ENCODE measurements around the gene SIRT7.

Gene SIRT7

DNA sequence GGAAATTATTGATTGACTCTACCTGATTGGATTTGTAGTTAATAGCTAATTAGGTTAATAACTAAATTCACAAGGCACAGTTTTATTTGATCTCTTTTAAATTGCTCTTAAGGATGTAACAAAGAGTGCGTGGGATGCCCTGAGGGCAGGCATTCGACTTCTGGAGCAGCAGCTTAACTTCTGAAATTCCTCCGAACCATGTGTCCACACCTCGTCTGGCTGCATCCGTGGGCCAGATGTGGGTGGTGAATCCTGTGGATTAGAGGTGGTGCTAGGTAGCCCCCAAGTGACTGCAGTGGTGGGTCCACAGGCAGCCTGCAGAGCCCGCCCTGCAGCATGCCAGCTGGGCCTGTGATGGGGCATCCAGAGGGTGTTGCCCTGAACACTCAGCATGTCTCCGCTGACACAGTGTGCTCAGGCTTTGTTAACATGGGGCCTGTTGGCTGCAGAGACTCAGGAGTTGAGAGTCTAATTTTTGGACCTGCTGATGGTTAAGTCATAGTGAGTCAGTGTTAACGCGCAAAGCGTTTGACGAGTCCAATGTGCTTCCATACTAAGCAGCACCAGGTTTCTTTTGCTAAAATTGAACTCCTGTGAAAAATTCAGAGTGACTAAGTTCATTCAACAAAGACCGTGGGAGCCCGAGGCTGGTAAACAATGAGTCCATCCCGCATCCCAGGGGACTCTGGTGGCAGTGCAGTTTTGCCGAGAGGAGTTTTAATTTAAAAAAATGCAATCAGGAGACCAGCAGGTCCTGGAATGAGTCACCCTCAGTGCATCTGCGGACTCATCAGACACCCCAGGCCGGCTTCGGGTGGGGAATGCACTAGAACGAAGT is 19.7 kb downstream of the SIRT7 start:
- no peaks in the 10 kb centered on the region for H3K9me3 ChIP-seq
- no peak overlapping the region for H3K27ac ChIP-seq
- H3K4me3 ChIP-seq, result no peak overlapping the region
- no peak for DNase-seq
- H3K36me3 ChIP-seq, result peaks cover 36 to 71% (median 40%) of the 10 kb centered on the region in 3 donors
- H3K27me3 ChIP-seq, result no peaks in the 10 kb centered on the region
- intact Hi-C loops (cut with DNase I; ENCODE audit: low total_unique reads), result no loop called here
- H3K4me1 ChIP-seq, result peaks cover 0 to 21% (median 16%) of the 10 kb centered on the region in 4 donors
- TF ChIP-seq, protein P1, sequence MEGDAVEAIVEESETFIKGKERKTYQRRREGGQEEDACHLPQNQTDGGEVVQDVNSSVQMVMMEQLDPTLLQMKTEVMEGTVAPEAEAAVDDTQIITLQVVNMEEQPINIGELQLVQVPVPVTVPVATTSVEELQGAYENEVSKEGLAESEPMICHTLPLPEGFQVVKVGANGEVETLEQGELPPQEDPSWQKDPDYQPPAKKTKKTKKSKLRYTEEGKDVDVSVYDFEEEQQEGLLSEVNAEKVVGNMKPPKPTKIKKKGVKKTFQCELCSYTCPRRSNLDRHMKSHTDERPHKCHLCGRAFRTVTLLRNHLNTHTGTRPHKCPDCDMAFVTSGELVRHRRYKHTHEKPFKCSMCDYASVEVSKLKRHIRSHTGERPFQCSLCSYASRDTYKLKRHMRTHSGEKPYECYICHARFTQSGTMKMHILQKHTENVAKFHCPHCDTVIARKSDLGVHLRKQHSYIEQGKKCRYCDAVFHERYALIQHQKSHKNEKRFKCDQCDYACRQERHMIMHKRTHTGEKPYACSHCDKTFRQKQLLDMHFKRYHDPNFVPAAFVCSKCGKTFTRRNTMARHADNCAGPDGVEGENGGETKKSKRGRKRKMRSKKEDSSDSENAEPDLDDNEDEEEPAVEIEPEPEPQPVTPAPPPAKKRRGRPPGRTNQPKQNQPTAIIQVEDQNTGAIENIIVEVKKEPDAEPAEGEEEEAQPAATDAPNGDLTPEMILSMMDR (IDR thresholded peaks at IDR 0.05), result no peak

DNA sequence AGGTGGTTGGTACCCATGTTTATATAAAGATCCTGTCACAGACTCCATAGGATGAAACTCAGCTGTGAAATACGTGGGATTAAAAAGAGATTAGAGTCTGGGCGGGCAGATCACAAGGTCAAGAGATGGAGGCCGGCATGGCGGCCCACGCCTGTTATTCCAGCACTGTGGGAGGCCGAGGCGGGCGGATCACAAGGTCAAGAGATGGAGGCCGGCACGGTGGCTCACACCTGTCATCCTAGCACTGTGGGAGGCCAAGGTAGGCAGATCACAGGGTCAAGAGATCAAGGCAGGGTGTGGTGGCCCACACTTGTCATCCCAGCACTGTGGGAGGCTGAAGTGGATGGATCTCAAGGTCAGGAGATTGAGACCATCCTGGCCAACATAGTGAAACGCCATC is 22.6 kb downstream of the SIRT7 start:
- no peak for DNase-seq
- Histone ChIP-seq H3K4me3 (no peak overlapping the region), H3K27me3 (no peaks in the 10 kb centered on the region), H3K4me1 (peaks cover 0 to 21% (median 13%) of the 10 kb centered on the region in 4 donors), H3K36me3 (peaks cover 36 to 66% (median 36%) of the 10 kb centered on the region in 3 donors), H3K9me3 (no peaks in the 10 kb centered on the region), H3K27ac (no peak overlapping the region)
- intact Hi-C loops (cut with DNase I; ENCODE audit: low total_unique reads), result no loop called here
- TF ChIP-seq, protein P1 (IDR thresholded peaks at IDR 0.05), result no peak

DNA sequence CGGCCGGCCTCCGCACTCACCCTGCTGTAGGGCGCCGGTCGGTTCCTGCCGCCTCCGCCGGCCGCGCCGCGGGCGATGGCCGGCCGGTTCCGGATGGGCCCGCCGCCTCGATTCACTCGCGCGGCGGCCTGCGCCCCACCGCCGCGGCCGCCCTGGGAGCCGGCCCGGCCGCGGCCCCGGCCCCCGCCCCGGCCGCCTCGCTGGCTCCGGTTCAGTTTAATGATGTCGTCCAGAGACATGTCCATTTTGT is 26.7 kb downstream of the SIRT7 start:
- DNase-seq, result no peak
- no peaks in the 10 kb centered on the region for H3K27me3 ChIP-seq
- peaks cover 40 to 65% (median 47%) of the 10 kb centered on the region in 3 donors for H3K36me3 ChIP-seq
- intact Hi-C loops (cut with DNase I; ENCODE audit: low total_unique reads), result no loop called here
- H3K9me3 ChIP-seq, result no peaks in the 10 kb centered on the region
- TF ChIP-seq, protein P1 (IDR thresholded peaks at IDR 0.05), result no peak
- H3K27ac ChIP-seq, result peak overlapping the region; percentile 95 to 96
- peak overlapping the region; percentile 90 to 98 for H3K4me3 ChIP-seq
- H3K4me1 ChIP-seq, result peaks cover 0 to 32% (median 25%) of the 10 kb centered on the region in 4 donors

DNA sequence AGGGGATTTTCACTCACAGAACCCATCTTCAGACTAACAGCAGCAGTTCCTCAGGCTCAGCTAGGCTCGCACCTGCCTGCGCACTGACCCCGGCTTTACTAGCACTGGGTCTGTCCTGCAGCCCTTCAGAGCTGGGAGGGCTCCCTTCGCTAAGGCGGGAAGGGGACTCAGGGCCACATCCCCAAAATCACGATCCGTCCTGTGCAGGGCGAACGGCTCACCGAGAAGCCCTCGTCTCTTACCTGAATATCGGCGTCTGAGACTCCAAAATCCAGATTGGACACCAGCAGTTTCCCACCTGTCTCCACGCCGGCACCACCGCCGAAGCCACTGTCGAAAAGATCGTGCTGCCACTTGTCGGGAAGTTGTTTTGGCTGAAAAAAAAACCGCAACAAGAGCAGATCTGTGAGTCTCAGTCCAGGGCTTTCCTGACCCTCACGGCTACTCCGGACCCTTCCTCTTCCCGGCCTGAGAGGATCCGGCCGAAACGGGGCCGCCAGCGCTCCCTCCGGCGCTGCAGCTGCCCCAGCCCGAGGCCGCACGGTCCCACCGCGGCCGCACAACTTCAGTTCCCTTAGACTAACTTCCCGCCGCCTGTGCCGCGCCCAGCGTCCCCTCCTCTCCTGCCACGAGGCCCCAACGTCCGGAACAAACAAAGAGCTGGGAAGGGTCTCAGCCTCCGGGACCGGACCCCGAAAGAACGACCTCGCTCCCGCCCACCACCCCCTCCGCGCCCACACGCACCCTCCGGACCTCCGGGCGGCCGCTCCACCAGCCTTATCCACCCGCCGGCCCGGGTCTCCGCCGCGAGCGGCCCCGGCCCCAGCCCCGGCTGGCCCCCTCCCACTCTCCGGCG is 27.3 kb downstream of the SIRT7 start:
- Histone ChIP-seq H3K27ac (peak overlapping the region; percentile 95 to 96), H3K4me1 (peaks cover 0 to 32% (median 25%) of the 10 kb centered on the region in 4 donors), H3K9me3 (no peaks in the 10 kb centered on the region), H3K4me3 (peak overlapping the region; percentile 90 to 98), H3K36me3 (peaks cover 35 to 65% (median 47%) of the 10 kb centered on the region in 3 donors), H3K27me3 (no peaks in the 10 kb centered on the region)
- TF ChIP-seq, protein P1 (IDR thresholded peaks at IDR 0.05), result no peak
- intact Hi-C loops (cut with DNase I; ENCODE audit: low total_unique reads), result no loop called here
- peak in 1 of 2 donors; percentile 65 for DNase-seq

DNA sequence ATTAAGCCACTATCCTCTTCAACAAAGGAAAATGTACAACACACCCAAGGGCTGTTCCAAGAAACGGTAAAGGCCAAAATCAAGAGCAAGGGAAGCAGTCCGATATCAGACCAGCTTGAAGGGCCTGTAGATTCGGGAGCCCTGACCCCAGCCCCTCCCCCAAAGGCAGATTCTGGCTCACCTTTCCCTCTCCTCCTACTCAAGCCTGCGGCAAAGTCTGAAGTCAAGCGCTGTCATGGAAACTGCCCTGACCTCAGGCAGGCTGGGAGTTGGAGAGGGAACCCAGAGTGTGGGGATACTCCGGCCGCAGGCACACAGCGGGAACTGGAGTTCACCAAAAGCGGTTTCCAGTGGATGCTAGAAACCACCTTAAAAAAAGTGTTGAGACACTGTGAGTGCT is 28.4 kb downstream of the SIRT7 start:
- no peak for DNase-seq
- Histone ChIP-seq H3K4me3 (no peak overlapping the region), H3K9me3 (no peaks in the 10 kb centered on the region), H3K4me1 (peaks cover 0 to 42% (median 31%) of the 10 kb centered on the region in 4 donors), H3K27me3 (no peaks in the 10 kb centered on the region), H3K27ac (no peak overlapping the region), H3K36me3 (peaks cover 32 to 66% (median 52%) of the 10 kb centered on the region in 3 donors)
- intact Hi-C loops (cut with DNase I; ENCODE audit: low total_unique reads), result no loop called here
- TF ChIP-seq, protein P1 (IDR thresholded peaks at IDR 0.05), result no peak
